Naive B cell (primary cell): ENCODE data around the gene ANO10. TPM values are rescaled to one million over a fixed set of nuclear protein-coding genes. Genes with fewer than 3 reads are reported as not detected.

Experiments
- ATAC-seq, 2 donors: fragments of 150-1000 bp; cut with Tn5 transposase; 2 replicates each; pipeline ENCODE4 v1.10.0; 2021; ENCODE audit warnings: low read depth in 2 of 2, mild to moderate bottlenecking in 2 of 2, moderate library complexity in 2 of 2
- DNase-seq: peaks from one replicate; pipeline ENCODE4 v3.0.0; 2022
- H3K27ac Mint-ChIP-seq, 6 donors: one replicate each; pipeline ENCODE4 v1.8.0; 2020 to 2022; ENCODE audit warnings: mild to moderate bottlenecking in 6 of 6, mixed read lengths in 6 of 6, moderate library complexity in 5 of 6, inconsistent platforms in 2 of 6
- H3K27me3 Mint-ChIP-seq, 3 donors: one replicate each; pipeline ENCODE4 v1.8.0; 2021 to 2022; ENCODE audit warnings: mixed read lengths in 3 of 3, mild to moderate bottlenecking in 1 of 3
- H3K36me3 Mint-ChIP-seq, 2 donors: one replicate each; pipeline ENCODE4 v1.8.0; 2020 to 2022; ENCODE audit warnings: mixed read lengths in 2 of 2, inconsistent platforms in 1 of 2, mild to moderate bottlenecking in 1 of 2
- H3K4me1 Mint-ChIP-seq, 3 donors: one replicate each; pipeline ENCODE4 v1.8.0; 2020 to 2022; ENCODE audit warnings: mixed read lengths in 3 of 3, inconsistent platforms in 1 of 3, mild to moderate bottlenecking in 1 of 3, moderate library complexity in 1 of 3
- H3K4me3 Mint-ChIP-seq, 8 donors: one replicate each; pipeline ENCODE4 v1.8.0; 2020 to 2022; ENCODE audit warnings: mild to moderate bottlenecking in 8 of 8, mixed read lengths in 8 of 8, moderate library complexity in 8 of 8, inconsistent platforms in 2 of 8
- H3K9me3 Mint-ChIP-seq, 7 donors: one replicate each; pipeline ENCODE4 v1.8.0; 2020 to 2022; ENCODE audit warnings: mixed read lengths in 7 of 7, mild to moderate bottlenecking in 5 of 7, inconsistent platforms in 2 of 7, moderate library complexity in 1 of 7
- polyA plus RNA-seq, 6 donors: library from polyadenylated mRNA; unstranded; fragments of 300-500 nt; fragmentation: Illumina TruSeq; gene quantifications; one replicate each; pipeline ENCODE4 v1.2.3, GENCODE V29; 2021; ENCODE audit warnings: low read depth in 6 of 6

The ANO10 gene
- polyA plus RNA-seq, 6 donors from 2014 or later: 2.9 to 5.1 (median 3.8) TPM

GRCh38 chr3:43391621-43392020 lies 230.2 kb downstream of the ANO10 start:
- Mint-ChIP-seq H3K4me1 (peaks cover 18 to 30% (median 26%) of the 10 kb centered on the region in 3 donors), H3K27me3 (no peaks in the 10 kb centered on the region), H3K27ac (no peak overlapping the region), H3K36me3 (peaks cover 0 to 7% of the 10 kb centered on the region in 2 donors), H3K9me3 (peaks cover 0 to 7% (median 0%) of the 10 kb centered on the region in 7 donors), H3K4me3 (no peak overlapping the region)
- ATAC-seq (no peak), DNase-seq (no peak)

DNA sequence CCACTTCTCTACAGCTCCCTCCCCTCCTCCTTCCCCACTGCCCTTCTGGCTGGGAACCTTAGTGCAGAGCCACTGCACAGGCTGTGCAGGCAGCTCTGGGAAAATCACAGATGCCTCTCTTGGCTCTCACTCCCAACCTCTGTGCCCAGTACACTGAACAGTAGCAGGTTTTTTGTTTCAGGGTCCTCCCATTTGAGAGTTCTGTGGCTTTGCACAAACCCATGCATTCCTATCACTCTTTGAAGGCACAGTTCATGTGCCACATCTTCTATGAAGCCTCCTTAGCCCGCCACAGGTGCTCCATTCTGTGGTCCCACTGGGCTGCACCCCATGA lies 231.6 kb downstream of the ANO10 start:
- H3K27me3 Mint-ChIP-seq: peaks cover 0 to 7% (median 0%) of the 10 kb centered on the region in 3 donors
- H3K4me3 Mint-ChIP-seq: peak overlapping the region in 4 of 8 donors; percentile 29 to 73 (median 61)
- H3K36me3 Mint-ChIP-seq: peaks cover 7% of the 10 kb centered on the region in 2 donors
- H3K9me3 Mint-ChIP-seq: peaks cover 0 to 7% (median 0%) of the 10 kb centered on the region in 7 donors
- H3K4me1 Mint-ChIP-seq: peaks cover 22 to 30% (median 26%) of the 10 kb centered on the region in 3 donors
- DNase-seq (no peak), ATAC-seq (no peak)
- H3K27ac Mint-ChIP-seq: peak overlapping the region in 4 of 6 donors; percentile 71 to 89 (median 74)

- peaks cover 0 to 7% (median 0%) of the 10 kb centered on the region in 3 donors for H3K27me3 Mint-ChIP-seq
- peak overlapping the region in 4 of 6 donors; percentile 25 to 94 (median 82) for H3K27ac Mint-ChIP-seq
- peaks cover 22 to 30% (median 26%) of the 10 kb centered on the region in 3 donors for H3K4me1 Mint-ChIP-seq
- H3K36me3 Mint-ChIP-seq: peaks cover 7% of the 10 kb centered on the region in 2 donors
- H3K4me3 Mint-ChIP-seq: peak overlapping the region in 5 of 8 donors; percentile 17 to 73 (median 60)
- ATAC-seq (peak; percentile 78 to 79), DNase-seq (peak; percentile 24)
- H3K9me3 Mint-ChIP-seq: peaks cover 0 to 7% (median 0%) of the 10 kb centered on the region in 7 donors
These were observed 232.2 kb downstream of the ANO10 start for GRCh38 chr3:43389388-43390254.

GRCh38 chr3:43388915-43389314 lies 232.9 kb downstream of the ANO10 start:
- Mint-ChIP-seq H3K27me3 (peaks cover 0 to 7% (median 0%) of the 10 kb centered on the region in 3 donors), H3K27ac (no peak overlapping the region), H3K9me3 (peaks cover 0 to 7% (median 0%) of the 10 kb centered on the region in 7 donors), H3K36me3 (peaks cover 7% of the 10 kb centered on the region in 2 donors), H3K4me3 (no peak overlapping the region), H3K4me1 (peaks cover 22 to 24% (median 23%) of the 10 kb centered on the region in 3 donors)
- ATAC-seq (no peak), DNase-seq (no peak)

- Mint-ChIP-seq H3K27ac (peak overlapping the region in 1 of 6 donors; percentile 64), H3K4me1 (peaks cover 18 to 19% (median 18%) of the 10 kb centered on the region in 3 donors), H3K36me3 (peaks cover under 1 to 7% of the 10 kb centered on the region in 2 donors), H3K27me3 (peaks cover 0 to 7% (median 0%) of the 10 kb centered on the region in 3 donors), H3K9me3 (peaks cover 0 to 5% (median 0%) of the 10 kb centered on the region in 7 donors), H3K4me3 (no peak overlapping the region)
- DNase-seq: no peak
- ATAC-seq: no peak
These were observed 233.6 kb downstream of the ANO10 start for GRCh38 chr3:43388175-43388574.

GRCh38 chr3:43379343-43379742 lies 242.5 kb downstream of the ANO10 start:
- Mint-ChIP-seq H3K4me1 (no peaks in the 10 kb centered on the region), H3K27me3 (peaks cover 5 to 15% (median 13%) of the 10 kb centered on the region in 3 donors), H3K4me3 (no peak overlapping the region), H3K36me3 (no peaks in the 10 kb centered on the region), H3K27ac (no peak overlapping the region), H3K9me3 (peaks cover 0 to 6% (median 0%) of the 10 kb centered on the region in 7 donors)
- no peak for ATAC-seq
- DNase-seq: no peak

GRCh38 chr3:43378066-43378935 lies 243.5 kb downstream of the ANO10 start:
- Mint-ChIP-seq H3K9me3 (peaks cover 0 to 6% (median 0%) of the 10 kb centered on the region in 7 donors), H3K27ac (peak overlapping the region in 1 of 6 donors; percentile 35), H3K4me1 (no peaks in the 10 kb centered on the region), H3K27me3 (peaks cover 5 to 15% (median 13%) of the 10 kb centered on the region in 3 donors), H3K4me3 (no peak overlapping the region), H3K36me3 (no peaks in the 10 kb centered on the region)
- peak; percentile 56 for DNase-seq
- peak; percentile 61 to 76 for ATAC-seq

GRCh38 chr3:43373560-43373928 lies 248.3 kb downstream of the ANO10 start:
- Mint-ChIP-seq H3K27me3 (no peaks in the 10 kb centered on the region), H3K36me3 (no peaks in the 10 kb centered on the region), H3K4me3 (no peak overlapping the region), H3K9me3 (no peaks in the 10 kb centered on the region), H3K27ac (peak overlapping the region in 1 of 6 donors; percentile 67), H3K4me1 (no peaks in the 10 kb centered on the region)
- ATAC-seq: no peak
- DNase-seq: no peak

DNA sequence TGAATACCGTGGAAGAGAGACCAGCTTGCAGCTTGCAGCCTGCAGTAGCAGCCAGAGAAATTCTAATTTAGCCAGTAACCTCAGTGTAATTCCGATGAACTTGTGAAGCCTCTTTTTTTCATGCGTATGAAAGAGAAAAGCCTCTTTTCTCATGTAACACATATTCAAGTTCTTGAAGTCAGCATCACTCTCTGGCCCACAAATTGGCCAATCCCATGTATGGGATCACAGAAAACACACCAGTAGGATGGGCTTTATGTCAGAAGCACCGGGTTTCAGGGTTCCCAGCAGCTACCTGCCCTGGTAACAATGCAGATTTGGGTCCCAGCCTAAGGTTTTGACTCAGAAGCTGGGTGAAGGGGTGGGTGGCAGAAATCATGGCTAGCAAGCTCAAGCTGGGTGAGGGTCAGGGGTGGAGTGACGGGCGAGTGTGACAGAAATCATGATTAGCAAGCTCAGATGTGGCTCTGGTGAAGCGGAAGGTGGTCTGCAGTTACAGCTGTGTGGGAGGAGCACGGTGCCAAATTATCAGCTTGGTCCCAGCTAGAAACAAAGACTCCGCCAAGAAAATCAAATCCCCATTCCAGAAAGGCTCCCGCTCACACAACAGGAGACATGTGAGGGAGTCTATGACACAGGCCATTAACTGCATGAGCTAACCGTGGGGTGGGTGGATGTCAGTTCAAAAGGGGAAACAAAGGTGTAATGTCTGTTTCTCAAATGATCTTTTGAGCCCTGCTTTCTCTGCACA lies 248.8 kb downstream of the ANO10 start:
- H3K27ac Mint-ChIP-seq: peak overlapping the region in 2 of 6 donors; percentile 54 to 67

DNA sequence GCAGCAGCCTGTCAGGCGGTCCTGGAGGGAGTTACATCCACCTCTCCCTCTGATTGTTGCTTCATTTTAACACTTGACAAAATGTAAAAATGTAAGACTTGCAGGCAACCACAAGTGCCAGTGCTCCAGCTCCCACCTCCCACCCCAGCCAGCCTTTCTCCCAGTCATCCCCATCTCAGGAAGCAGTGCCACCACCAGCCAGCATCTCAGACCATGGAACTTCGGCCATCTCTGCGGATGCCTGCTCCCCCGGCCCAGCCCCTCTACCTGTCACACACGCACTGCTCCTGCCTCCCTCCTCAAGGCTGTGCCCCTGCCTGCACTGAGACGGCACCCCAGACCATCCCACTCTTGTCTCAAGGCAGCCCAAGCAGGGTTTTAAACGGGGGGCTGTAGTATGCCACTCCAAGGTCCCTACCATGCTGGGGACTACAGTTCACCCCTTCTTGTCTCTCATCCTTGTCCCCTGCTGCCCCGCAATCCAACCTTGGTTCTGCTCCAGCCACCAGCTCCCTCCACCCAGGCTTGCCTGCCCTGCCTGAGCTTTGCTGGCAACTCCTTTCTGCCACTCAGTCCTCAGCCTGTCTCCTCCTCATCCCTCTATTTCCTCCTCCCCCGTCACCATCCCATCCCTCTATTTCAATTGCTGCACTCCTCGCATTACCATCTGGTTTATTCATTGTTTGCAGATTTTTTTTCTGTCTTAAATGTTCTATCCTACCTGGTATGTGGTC lies 249.6 kb downstream of the ANO10 start:
- Mint-ChIP-seq H3K27ac (no peak overlapping the region), H3K4me1 (no peaks in the 10 kb centered on the region), H3K36me3 (no peaks in the 10 kb centered on the region), H3K9me3 (no peaks in the 10 kb centered on the region), H3K27me3 (no peaks in the 10 kb centered on the region), H3K4me3 (no peak overlapping the region)
- ATAC-seq (no peak), DNase-seq (no peak)

More for the DNA sequence above, 248.8 kb downstream of the ANO10 start:
- Mint-ChIP-seq H3K9me3 (no peaks in the 10 kb centered on the region), H3K4me3 (no peak overlapping the region), H3K36me3 (no peaks in the 10 kb centered on the region), H3K27me3 (no peaks in the 10 kb centered on the region), H3K4me1 (no peaks in the 10 kb centered on the region)
- no peak for ATAC-seq
- no peak for DNase-seq

DNA sequence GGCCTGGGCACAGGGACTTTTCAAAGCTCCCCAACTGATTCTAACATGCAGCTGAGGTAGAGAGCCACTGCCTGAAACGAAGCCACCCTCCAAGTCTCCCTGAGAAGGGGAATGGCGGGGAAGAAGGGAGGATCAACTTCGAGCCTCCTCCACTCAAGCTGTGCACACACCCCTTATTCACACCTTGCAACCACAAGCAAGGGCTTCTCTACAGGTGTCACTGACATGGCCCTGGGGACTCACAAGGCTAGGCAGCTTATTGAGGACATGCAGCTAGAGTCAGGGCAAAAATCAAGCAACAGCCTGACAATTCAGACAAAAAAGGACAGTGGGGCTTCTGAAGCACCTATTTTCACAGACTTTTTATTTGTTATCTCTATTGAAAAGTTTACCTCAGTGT lies 250.3 kb downstream of the ANO10 start:
- no peaks in the 10 kb centered on the region for H3K36me3 Mint-ChIP-seq
- no peaks in the 10 kb centered on the region for H3K9me3 Mint-ChIP-seq
- ATAC-seq: no peak
- DNase-seq: no peak
- H3K4me1 Mint-ChIP-seq: no peaks in the 10 kb centered on the region
- H3K27me3 Mint-ChIP-seq: no peaks in the 10 kb centered on the region
- H3K27ac Mint-ChIP-seq: no peak overlapping the region
- no peak overlapping the region for H3K4me3 Mint-ChIP-seq

DNA sequence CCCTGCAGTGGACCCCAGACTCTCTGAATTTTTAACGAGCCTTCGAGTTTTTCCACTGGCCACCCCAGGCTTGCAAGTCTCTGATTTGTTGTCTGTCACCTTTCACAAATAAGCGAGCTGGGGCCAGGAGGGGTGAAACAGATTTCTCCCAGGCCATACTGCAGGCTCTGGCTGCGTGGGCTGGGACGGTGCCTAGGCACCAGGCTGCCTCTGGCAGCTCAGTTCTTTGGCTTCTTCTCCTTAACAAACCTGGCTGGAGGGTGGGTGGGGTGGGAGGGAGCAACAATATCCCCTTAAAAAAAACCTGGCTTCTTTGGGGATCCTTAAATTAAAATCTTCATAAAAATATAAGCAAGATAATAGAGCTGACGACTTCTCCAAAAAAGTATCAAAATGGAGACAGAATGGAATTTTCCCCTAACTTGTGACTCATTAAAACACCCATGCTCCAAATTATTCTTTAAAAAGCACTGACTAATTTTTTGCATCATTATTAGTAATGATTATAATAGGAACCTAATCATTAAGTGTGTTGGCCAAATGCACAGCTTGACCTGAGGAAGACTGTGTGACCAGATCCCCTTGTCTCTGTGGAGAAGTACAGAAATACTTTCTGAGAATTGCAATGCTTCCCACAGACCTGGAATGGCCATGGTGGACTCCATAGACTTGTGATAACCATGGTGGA lies 251.4 kb downstream of the ANO10 start:
- peak overlapping the region in 1 of 6 donors; percentile 42 for H3K27ac Mint-ChIP-seq
- no peaks in the 10 kb centered on the region for H3K27me3 Mint-ChIP-seq
- ATAC-seq (no peak), DNase-seq (no peak)
- no peaks in the 10 kb centered on the region for H3K36me3 Mint-ChIP-seq
- H3K4me1 Mint-ChIP-seq: no peaks in the 10 kb centered on the region
- no peak overlapping the region for H3K4me3 Mint-ChIP-seq
- H3K9me3 Mint-ChIP-seq: no peaks in the 10 kb centered on the region
